K562 (cell line): ENCODE results near the gene SELENOI. TPM values are rescaled to one million over a fixed set of nuclear protein-coding genes. Genes with fewer than 3 reads are reported as not detected.

ENCODE experiments used
- ARID1B ChIP-seq: fragments of 450-650 bp; IDR thresholded peaks from 2 replicates; pipeline ENCODE4 v1.6.1; 2016; ENCODE audit warnings: antibody characterized with exemption, mild to moderate bottlenecking, inconsistent platforms
- BDP1 ChIP-seq: IDR thresholded peaks from 3 replicates; pipeline ENCODE4 v1.6.1; 2011; ENCODE audit not compliant: insufficient read length, insufficient read depth
- CHD4 ChIP-seq: fragments of 200-600 bp; sonication (generic); IDR thresholded peaks from 3 replicates; pipeline ENCODE4 v1.6.1; 2012; ENCODE audit warnings: low read depth, mild to moderate bottlenecking, mixed read lengths, low read length, inconsistent platforms; ENCODE audit not compliant: insufficient read depth, insufficient replicate concordance, poor library complexity, severe bottlenecking
- EP300 ChIP-seq: IDR thresholded peaks from 2 replicates; pipeline ENCODE4 v1.6.1; 2012; ENCODE audit warnings: low read length, improper control_type of control experiment
- ESRRA ChIP-seq: fragments of 450-650 bp; IDR thresholded peaks from 2 replicates; pipeline ENCODE4 v1.6.1; 2014; ENCODE audit warnings: low read depth, mild to moderate bottlenecking, moderate library complexity, borderline replicate concordance
- MTA1 ChIP-seq: fragments of 450-650 bp; IDR thresholded peaks from 2 replicates; pipeline ENCODE4 v1.6.1; 2017; ENCODE audit warnings: borderline replicate concordance
- MYNN ChIP-seq, 2 experiments: sonication (generic); formaldehyde crosslinking in 1 of 2; IDR thresholded peaks; 2 replicates each; pipeline versions ENCODE4 v1.5.0 to v1.6.1; 2016 to 2020; ENCODE audit warnings: antibody characterized with exemption in 1 of 2, missing genetic modification reagents in 1 of 2
- NCOR1 ChIP-seq: fragments of 450-650 bp; IDR thresholded peaks from 2 replicates; pipeline ENCODE4 v1.6.1; 2016; ENCODE audit warnings: mild to moderate bottlenecking, moderate library complexity
- NEUROD1 ChIP-seq: fragments of 150-350 bp; IDR thresholded peaks from 2 replicates; pipeline ENCODE4 v1.6.1; 2014; ENCODE audit warnings: borderline replicate concordance, low read length, low read depth; ENCODE audit not compliant: partially characterized antibody
- PTTG1 ChIP-seq: fragments of 450-650 bp; IDR thresholded peaks from 2 replicates; pipeline ENCODE4 v1.6.1; 2016; ENCODE audit warnings: low read depth, mild to moderate bottlenecking, missing genetic modification characterization, missing compliant biosample characterization
- SRF ChIP-seq, 2 experiments: fragments of 250-450, 450-650 bp in 1 of 2; sonication (Bioruptor Pico) in 1 of 2; sonication (generic) in 1 of 2; formaldehyde crosslinking; IDR thresholded peaks; 2 replicates each; pipeline versions ENCODE4 v1.5.0 to v1.5.1; 2020 to 2022; ENCODE audit warnings: mild to moderate bottlenecking in 1 of 2, missing genetic modification reagents in 1 of 2
- STAT5A ChIP-seq: IDR thresholded peaks from 2 replicates; pipeline ENCODE4 v1.6.1; 2012; ENCODE audit warnings: low read length, inconsistent platforms, borderline replicate concordance
- TAF1 ChIP-seq: IDR thresholded peaks from 2 replicates; pipeline ENCODE4 v1.6.1; 2011; ENCODE audit warnings: mild to moderate bottlenecking, low read length, moderate library complexity; ENCODE audit not compliant: insufficient read depth, control insufficient read depth, severe bottlenecking; ENCODE audit errors: extremely low read depth
- TARDBP ChIP-seq: fragments of 450-650 bp; IDR thresholded peaks from 2 replicates; pipeline ENCODE4 v1.6.1; 2016
- ZNF695 ChIP-seq: fragments of 450-650 bp; formaldehyde crosslinking; IDR thresholded peaks from 2 replicates; pipeline ENCODE4 v1.4.0; 2020; ENCODE audit warnings: mild to moderate bottlenecking, moderate library complexity
- polyA plus RNA-seq, 8 experiments: library from polyadenylated mRNA; depleted of rRNA in 4 of 8; stranded (reverse) in 5 of 8; unstranded in 3 of 8; fragments of >200 nt; fragmentation: Nextera tagmentation in 2 of 8; fragmentation: Illumina TruSeq in 1 of 8; extraction: Ambion mirVana in 2 of 8; extraction: Trizol in 1 of 8; gene quantifications; 2 replicates each; pipeline versions ENCODE4 v1.2.1 to v1.2.3, GENCODE V29; 2011 to 2014; ENCODE audit warnings: inconsistent platforms in 1 of 8, missing spikeins in 1 of 8
- total RNA-seq, 7 experiments: library from RNA; depleted of rRNA in 6 of 7; stranded (reverse); fragments of >200 nt in 6 of 7; fragmentation: Illumina TruSeq in 2 of 7; extraction: Trizol in 2 of 7; gene quantifications; 2 replicates each; pipeline versions ENCODE4 v1.2.1 to v1.2.3, GENCODE V29; 2011 to 2021; ENCODE audit warnings: low replicate concordance in 1 of 7
- TF ChIP-seq, protein P1 (sequence below): fragments of 450-650 bp; formaldehyde crosslinking; conservative IDR thresholded peaks from 2 replicates; pipeline ENCODE4 v1.4.0; 2022; ENCODE audit warnings: mild to moderate bottlenecking, missing genetic modification characterization
- TF ChIP-seq, protein P2 (sequence below): fragments of 450-650 bp; IDR thresholded peaks from 2 replicates; pipeline ENCODE4 v1.6.1; 2016; ENCODE audit warnings: missing biosample characterization, missing genetic modification characterization
- TF ChIP-seq, protein P3 (sequence below), 2 experiments: fragments of 200-800 bp in 1 of 2; sonication (Bioruptor generic) in 1 of 2; sonication (generic) in 1 of 2; formaldehyde crosslinking in 1 of 2; IDR thresholded peaks in 1 of 2; conservative IDR thresholded peaks in 1 of 2; 2 replicates each; pipeline versions ENCODE4 v1.5.0 to v1.6.1; 2016 to 2020; ENCODE audit warnings: missing compliant biosample characterization in 1 of 2, missing genetic modification characterization in 1 of 2, missing genetic modification reagents in 1 of 2

Gene SELENOI
- total and polyA plus RNA-seq, 9 of the 15 experiments (the other 6 are each of a cell fraction or from before 2014, with no cell fraction given): 9.6 to 46.9 (median 24.4) TPM

DNA sequence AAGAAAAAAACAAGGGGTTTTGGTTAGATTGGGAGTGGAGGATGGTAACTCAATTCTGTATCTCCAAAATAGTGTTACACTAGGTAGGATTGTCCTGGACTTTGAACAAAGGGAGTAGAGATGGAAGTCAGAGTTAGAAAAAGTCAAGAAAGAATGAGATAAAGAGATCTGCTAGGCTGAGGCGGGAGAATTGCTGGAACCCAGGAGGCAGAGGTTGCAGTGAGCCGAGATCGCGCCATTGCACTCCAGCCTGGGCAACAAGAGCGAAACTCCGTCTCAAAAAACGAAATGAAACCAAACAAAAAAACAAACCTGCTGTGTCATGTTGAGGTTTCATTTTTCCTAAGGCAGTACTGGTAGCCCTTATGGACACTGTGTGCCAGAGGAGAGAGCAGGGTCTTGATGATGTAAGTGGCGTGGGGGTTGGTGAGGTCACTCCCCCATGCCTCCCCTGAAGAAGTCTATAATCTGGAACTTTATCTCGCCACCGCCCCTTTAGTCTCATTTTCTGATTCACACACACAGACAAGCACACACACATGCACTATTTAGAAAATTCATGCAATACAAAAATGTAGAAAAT, 66.2 kb downstream of the SELENOI start (continued):
- TF ChIP-seq STAT5A (peak; percentile 23; the same call in 1 of the 2 replicates), NEUROD1 (peak; percentile 84), NCOR1 (peak; percentile 74), TARDBP (0 out of 2 replicates have a peak, but pooled peaks have one; percentile 20), TAF1 (peak; percentile 51), EP300 (peak; percentile 83), CHD4 (no peak), MYNN (IDR thresholded peaks at IDR 0.05) (peak; percentile 85), MYNN (CRISPR knock-in tag; IDR thresholded peaks at IDR 0.05) (no peak), ESRRA (peak; percentile 38; the same call in 1 of the 2 replicates), PTTG1 (0 out of 2 replicates have a peak, but pooled peaks have one; percentile 15), MTA1 (peak; percentile 84), ARID1B (peak; percentile 85), BDP1 (no peak), SRF (CRISPR knock-in tag; IDR thresholded peaks at IDR 0.05) (peak in 1 of 2 experiments; percentile 55; a peak in 1 of 4 replicates), ZNF695 (CRISPR knock-in tag) (no peak)
- TF ChIP-seq, protein P1, sequence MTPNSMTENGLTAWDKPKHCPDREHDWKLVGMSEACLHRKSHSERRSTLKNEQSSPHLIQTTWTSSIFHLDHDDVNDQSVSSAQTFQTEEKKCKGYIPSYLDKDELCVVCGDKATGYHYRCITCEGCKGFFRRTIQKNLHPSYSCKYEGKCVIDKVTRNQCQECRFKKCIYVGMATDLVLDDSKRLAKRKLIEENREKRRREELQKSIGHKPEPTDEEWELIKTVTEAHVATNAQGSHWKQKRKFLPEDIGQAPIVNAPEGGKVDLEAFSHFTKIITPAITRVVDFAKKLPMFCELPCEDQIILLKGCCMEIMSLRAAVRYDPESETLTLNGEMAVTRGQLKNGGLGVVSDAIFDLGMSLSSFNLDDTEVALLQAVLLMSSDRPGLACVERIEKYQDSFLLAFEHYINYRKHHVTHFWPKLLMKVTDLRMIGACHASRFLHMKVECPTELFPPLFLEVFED: no peak
- TF ChIP-seq, protein P2, sequence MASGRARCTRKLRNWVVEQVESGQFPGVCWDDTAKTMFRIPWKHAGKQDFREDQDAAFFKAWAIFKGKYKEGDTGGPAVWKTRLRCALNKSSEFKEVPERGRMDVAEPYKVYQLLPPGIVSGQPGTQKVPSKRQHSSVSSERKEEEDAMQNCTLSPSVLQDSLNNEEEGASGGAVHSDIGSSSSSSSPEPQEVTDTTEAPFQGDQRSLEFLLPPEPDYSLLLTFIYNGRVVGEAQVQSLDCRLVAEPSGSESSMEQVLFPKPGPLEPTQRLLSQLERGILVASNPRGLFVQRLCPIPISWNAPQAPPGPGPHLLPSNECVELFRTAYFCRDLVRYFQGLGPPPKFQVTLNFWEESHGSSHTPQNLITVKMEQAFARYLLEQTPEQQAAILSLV: peak; percentile 47; the same call in 1 of the 2 replicates
- TF ChIP-seq, protein P3, sequence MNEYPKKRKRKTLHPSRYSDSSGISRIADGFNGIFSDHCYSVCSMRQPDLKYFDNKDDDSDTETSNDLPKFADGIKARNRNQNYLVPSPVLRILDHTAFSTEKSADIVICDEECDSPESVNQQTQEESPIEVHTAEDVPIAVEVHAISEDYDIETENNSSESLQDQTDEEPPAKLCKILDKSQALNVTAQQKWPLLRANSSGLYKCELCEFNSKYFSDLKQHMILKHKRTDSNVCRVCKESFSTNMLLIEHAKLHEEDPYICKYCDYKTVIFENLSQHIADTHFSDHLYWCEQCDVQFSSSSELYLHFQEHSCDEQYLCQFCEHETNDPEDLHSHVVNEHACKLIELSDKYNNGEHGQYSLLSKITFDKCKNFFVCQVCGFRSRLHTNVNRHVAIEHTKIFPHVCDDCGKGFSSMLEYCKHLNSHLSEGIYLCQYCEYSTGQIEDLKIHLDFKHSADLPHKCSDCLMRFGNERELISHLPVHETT (CRISPR knock-in tag; conservative IDR thresholded peaks at IDR 0.05 in 1 of 2, IDR thresholded peaks at IDR 0.05 in 1 of 2): no peak
